Measurements from ENCODE around the gene GRK4.
"Not testable (repeated sequence)": the region's sequence is repeated elsewhere in the genome, so short reads cannot be mapped to it uniquely, and the experiment has no call there.

Gene GRK4

GRCh38 chr4:2942037-2942531, 21.3 kb upstream of the GRK4 start:
- no peak for DNase-seq (ENCODE audit: low read depth)

- DNase-seq (ENCODE audit: low read depth) = no peak
Observed at GRCh38 chr4:2942532-2943363, 20.6 kb upstream of the GRK4 start.

GRCh38 chr4:2943364-2944090, 19.8 kb upstream of the GRK4 start:
- no peak for DNase-seq (ENCODE audit: low read depth)

GRCh38 chr4:2944091-2944482, 19.3 kb upstream of the GRK4 start:
- DNase-seq (ENCODE audit: low read depth) = no peak

GRCh38 chr4:2944586-2945526, 18.5 kb upstream of the GRK4 start:
- no peak for DNase-seq (ENCODE audit: low read depth)

GRCh38 chr4:2945619-2946604, 17.5 kb upstream of the GRK4 start:
- not testable (repeated sequence) for DNase-seq (ENCODE audit: low read depth)

DNA sequence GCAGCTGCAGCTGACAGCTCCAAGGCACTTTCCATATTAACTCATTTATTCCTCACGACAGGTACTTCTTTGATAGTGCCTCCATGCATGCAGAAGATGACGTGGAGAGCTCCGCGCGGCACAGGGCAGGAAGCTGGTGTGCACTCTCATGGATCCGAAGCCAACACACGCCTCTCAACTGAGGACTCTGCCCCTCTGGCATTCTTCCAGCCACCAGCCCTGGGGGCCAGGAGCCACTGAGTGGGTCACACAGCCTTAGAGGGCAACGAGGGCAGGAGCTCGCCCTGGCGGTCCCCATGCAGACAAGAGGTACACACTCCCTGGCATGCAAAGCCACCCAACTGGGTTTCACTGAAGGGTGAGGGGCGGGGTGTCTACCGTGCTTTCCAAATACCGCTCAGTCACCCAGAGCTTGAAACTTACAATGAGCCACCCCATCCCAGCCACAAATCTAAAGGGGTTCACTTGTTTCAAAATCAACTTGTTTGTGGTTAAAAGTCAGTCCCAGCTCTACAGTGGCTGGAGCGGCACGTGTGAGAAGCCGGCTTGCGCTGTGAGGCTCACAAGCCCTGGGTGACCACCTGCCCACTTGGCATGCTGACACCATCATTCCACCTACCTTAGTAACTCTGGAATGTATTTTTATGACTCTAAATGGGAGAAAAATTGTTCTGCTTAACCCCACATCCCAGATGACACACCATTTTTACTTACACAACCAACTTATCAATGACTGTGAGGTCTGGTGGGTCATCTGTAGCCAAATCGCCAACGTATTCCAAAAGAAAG, 16.4 kb upstream of the GRK4 start:
- no peak for DNase-seq (ENCODE audit: low read depth)

GRCh38 chr4:2947926-2948325, 15.4 kb upstream of the GRK4 start:
- no peak for DNase-seq (ENCODE audit: low read depth)

- DNase-seq (ENCODE audit: low read depth) = no peak
Observed at GRCh38 chr4:2948895-2949781, 14.2 kb upstream of the GRK4 start.

GRCh38 chr4:2949782-2950125, 13.6 kb upstream of the GRK4 start:
- no peak for DNase-seq (ENCODE audit: low read depth)

DNA sequence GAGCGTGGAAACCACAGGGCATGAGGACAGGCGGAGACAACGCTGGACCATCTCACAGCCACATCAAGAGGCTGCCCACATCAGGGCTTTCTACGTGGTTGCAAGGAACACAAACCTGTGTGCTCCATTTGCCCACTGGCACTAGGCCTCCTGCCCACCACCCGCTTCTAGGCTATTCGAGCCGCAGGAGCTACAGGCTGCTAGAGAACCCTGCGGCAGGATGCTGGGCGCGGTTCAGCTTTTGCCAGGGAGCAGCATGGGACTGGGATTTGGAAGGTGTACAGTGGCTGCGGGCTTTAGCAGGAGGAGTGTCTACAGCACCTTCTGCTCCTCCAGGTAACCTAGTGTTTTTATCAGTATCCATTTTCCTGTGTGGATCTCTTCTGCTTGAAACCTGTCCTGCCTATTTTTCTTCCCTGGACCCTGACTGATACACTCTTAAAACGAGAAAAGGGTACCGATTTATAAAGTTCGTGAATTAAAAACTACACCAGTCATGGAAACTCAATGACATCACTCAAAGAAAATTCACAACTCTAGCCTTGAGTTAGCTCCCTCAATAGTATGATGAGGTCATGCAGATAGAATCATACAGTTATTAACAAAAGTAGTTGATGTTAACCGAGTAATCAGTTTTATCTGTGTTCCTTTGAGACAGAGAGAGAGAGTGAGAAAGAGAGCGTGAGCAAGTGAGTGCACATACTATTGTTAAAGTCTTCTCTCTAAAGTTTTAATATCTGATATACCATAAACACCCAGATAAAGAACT, 13.0 kb upstream of the GRK4 start:
- peak; percentile 73 for DNase-seq (ENCODE audit: low read depth)

- DNase-seq (ENCODE audit: low read depth) = no peak
Observed at GRCh38 chr4:2953496-2953895, 9.9 kb upstream of the GRK4 start.

- no peak for DNase-seq (ENCODE audit: low read depth)
Observed at GRCh38 chr4:2954358-2955185, 8.8 kb upstream of the GRK4 start.

DNA sequence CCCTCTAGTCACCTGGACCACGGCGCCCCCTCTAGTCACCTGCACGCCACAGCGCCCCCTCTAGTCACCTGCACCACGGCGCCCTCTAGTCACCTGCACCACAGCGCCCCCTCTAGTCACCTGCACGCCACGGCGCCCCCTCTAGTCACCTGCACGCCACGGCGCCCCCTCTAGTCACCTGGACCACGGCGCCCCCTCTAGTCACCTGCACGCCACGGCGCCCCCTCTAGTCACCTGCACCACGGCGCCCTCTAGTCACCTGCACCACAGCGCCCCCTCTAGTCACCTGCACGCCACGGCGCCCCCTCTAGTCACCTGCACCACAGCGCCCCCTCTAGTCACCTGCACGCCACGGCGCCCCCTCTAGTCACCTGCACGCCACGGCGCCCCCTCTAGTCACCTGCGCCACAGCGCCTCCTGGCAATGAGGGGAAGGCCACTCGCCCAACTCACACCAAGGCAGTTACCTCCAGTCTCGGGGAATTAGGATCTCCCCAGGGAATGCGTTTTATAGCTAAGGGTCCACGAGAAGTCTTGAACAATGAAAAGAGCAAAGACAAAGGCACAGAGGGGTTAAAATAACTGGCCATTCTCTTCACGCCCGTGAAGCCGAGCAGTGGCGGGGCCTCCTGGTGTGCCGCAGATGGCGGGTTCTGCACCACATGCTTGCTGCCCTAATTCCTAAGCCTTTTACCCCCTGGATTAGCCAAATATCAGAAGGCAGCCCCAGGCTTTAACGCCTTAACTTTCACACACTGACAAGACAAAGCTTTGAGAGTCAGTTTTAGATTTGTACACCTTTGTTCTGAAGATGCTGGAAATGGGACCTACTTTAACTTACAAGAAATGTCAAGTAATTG, 8.0 kb upstream of the GRK4 start:
- not testable (repeated sequence) for DNase-seq (ENCODE audit: low read depth)

GRCh38 chr4:2958446-2958845, 4.9 kb upstream of the GRK4 start:
- peak; percentile 65 for DNase-seq (ENCODE audit: low read depth)

DNA sequence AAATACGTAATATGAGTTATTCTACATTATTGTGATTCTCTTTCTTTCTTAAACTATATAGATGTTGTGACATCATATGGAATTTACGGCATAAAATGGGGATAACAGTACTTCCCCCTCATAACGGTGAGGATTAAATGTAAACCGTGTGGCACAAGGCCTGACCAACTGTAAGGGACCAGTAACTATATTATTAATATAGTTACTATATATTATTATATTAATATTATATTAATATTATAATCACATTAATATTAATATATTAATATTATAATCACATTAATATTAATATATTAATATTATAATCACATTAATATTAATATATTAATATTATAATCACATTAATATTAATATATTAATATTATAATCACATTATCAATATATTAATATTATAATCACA, 2.9 kb upstream of the GRK4 start:
- DNase-seq (ENCODE audit: low read depth) = not testable (repeated sequence)

DNA sequence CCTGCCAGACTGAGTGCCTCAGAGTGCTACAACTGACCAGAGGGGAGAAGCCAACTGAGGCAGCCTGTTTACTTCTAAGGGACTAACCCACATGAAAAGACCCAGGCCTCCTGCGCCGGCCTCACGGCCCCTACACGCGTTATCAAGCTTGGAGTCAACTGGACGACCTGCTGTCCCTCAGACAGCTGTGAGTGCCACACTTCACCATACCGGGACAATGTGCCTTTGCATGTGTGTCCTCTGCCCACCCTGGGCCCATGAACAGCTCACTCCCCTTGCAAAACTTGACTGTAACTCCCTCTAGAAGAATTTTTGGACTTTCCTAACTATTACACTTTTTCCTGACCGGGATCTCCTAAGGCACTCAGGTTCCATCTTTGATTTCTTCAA, 2.0 kb upstream of the GRK4 start:
- DNase-seq (ENCODE audit: low read depth) = no peak

All from iris pigment epithelial cell (primary cell).